GM19043 (cell line): Measurements from ENCODE around the gene WDTC1.

Source experiments
- ATAC-seq: cut with Tn5 transposase; IDR thresholded peaks from one replicate; pipeline ENCODE4 v1.9.1; 2021; ENCODE audit warnings: low read depth; ENCODE audit not compliant: unreplicated experiment

The WDTC1 gene

GRCh38 chr1:27300341-27301051 is 66.1 kb downstream of the WDTC1 start:
- ATAC-seq: no peak

DNA sequence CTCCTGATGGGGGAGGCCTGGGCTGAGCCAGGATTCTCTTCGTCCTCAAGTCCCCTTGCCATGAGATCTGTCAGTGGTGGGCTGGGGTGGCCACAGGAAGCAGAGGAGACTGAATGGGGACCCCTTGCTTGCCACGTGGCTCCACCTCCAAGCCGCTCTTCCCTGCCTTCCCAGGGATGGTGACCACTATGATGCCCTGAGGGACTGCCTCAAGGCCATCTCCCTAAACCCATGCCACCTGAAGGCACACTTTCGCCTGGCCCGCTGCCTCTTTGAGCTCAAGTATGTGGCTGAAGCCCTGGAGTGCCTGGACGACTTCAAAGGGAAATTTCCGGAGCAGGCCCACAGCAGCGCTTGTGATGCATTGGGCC is 66.6 kb downstream of the WDTC1 start:
- no peak for ATAC-seq

DNA sequence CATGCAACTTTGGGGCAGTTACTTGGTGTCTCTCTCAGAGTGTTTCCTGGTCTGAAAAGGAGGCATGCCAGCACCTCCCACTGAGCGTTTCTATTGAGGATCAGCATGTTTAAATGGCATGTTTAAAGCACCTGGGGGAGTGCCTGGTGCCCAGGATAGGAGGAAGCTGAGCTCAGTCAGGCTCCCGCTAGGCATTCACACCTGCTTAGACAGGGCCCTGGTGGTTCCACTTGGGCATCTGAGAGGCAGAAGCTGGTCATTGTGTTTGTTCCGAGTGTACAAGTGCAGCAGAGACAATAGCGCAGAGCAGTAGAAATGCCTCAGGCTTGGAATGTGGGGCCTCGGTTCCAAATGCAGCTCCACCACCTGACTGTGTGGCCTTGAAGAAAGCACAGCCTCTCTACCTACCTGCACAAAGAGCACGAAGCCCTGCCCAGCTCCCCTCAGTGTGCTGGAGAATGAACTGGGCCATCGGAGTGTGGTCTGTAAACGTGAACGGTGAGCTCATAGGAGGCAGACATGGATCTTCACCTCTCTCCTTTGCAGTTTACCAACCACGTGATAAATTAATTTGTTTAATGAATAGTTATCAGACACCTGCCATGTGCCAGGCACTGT is 67.3 kb downstream of the WDTC1 start:
- ATAC-seq: no peak

DNA sequence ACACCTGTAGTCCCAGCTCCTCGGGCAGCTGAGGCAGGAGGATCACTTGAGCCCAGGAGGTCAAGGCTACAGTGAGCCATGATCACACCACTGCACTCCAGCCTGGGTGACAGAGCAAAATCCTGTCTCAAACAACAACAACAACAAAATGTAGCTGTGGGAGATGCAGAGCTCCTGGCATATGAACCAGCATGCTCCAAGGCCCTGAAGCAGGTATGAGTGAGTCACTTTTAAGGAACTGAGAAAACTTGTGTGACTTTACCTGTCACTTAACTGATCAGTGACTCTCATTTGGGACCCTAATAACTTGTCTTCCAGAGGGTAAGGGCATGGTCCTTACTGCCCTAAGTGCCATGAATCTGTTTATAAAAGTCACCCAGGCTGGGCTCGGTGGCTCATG is 68.2 kb downstream of the WDTC1 start:
- ATAC-seq: no peak

- no peak for ATAC-seq
Measured at GRCh38 chr1:27303509-27303908, 69.1 kb downstream of the WDTC1 start.

DNA sequence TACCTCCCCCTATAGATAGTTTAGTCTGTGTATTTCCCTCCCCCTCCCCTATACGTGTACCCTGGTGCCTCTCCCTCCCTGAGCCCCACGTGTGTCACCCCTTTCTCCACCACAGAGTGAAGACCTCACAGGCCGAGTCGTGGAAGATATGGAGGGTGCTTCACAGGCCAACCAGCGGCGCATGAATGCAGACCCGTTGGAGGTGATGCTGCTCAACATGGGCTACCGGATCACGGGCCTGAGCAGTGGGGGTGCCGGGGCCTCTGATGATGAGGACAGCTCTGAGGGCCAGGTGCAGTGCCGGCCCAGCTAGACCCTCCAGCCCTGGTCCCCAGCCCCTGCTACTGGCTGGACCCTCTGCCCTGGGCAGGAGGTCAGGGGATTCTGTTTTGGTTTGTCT is 71.6 kb downstream of the WDTC1 start:
- no peak for ATAC-seq

DNA sequence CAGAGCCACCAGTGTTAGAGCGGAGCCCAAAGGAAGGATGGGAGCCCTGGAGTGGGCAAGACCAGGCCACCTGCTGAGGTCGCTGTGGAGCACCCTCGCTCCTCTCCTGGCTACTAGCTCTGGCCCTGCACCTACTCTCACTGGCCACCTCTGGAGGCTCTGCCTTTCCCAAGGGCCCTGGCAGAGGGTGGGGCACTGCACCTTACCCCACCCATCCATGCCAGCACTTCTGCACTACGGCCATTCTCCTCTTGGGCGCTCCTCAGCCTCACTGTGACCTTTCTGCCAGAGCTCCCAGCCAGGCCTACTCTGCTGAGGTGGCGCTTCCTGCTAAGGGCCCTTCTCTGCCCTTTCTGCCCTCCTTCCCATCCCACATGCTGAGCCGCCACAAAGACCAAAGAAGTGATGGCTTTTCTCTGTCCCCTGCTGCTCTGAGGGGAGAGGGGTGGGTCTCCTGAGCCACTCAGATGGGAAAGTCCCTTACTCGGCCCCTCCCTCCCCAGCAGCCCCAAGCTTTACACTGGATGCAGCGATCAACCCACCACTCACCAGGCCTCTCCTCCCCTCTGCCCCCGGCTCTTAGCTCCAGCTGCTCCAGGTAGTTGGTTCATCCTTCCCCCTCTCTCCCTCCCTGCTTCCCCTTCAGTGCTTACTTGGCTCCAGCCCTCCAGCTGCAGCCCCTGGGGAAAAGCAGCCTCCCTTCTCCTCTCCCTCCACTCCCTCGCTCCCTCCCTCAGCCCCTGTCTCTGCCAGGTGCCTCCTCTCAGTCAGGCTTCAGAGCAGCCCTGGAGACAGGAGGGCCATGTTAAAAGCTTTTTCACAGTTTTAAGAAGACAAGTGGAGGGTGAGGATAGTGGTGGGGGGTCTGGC is 72.7 kb downstream of the WDTC1 start:
- no peak for ATAC-seq

GRCh38 chr1:27307874-27308598 is 73.6 kb downstream of the WDTC1 start:
- ATAC-seq: no peak

DNA sequence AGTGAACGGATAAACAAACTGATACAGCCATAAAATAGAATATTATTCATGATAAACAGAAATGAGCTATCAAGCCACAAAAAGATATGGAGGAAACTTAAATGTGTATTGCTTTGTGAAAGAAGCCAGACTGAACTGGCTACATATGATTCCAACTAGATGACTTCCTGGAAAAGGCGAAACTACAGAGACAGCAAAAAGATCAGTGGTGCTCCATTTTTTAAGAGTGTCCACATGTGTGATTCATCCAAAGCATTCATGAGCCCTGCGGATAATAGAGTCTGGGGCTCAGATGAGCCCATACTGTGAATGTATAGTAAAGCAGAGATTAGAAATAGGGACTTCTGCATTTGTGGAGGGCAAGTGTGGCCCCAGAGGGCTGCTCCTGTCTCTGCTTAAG is 79.7 kb downstream of the WDTC1 start:
- no peak for ATAC-seq

DNA sequence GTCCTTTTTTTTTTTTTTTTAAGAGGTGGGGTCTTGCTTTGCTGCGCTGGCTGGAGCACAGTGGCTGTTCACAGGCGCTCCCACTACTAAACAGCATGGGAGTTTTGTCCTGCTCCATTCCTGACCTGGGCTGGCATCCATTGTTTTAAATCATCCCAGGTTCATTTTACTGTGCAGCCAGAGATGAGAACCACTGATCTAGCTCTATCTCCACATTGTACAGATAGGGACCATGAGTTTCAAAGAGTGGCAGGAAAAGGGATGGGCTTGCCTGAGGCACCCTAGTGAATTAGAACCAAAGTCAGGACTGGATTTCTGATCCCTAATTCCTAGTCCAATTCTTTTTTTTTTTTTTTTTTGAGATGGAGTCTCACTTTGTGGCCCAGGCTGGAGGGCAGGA is 80.3 kb downstream of the WDTC1 start:
- ATAC-seq: no peak

GRCh38 chr1:27316860-27317259 is 82.4 kb downstream of the WDTC1 start:
- no peak for ATAC-seq

- no peak for ATAC-seq
Measured at GRCh38 chr1:27318136-27318535, 83.7 kb downstream of the WDTC1 start.

DNA sequence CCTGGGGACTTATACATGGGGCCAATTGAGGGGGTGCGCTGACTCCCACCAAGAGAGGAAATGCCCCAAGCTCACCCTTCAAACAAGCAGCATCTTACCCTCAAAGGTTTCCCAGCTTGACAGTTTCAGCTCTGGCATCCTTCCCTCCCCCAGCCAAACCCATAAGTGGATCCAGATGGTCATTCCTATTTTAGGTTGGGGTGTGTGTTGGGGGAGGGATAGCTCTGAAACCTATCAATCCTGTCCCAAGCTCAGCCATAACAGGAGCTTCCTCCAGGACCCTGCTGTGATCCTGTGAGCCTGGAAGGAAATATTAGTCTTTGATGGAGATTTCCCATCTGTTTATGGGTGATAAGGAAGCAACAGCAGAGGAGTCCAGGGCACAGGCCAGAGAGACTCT is 84.2 kb downstream of the WDTC1 start:
- no peak for ATAC-seq

- peak; percentile 85 for ATAC-seq
Measured at GRCh38 chr1:27321813-27322568, 87.6 kb downstream of the WDTC1 start, which contains the start of gene TMEM222. Gene TMEM222, plus strand, starts transcription at chr1:27322163. Its CDS starts 35 bp downstream, at chr1:27322198.

- peak; percentile 3 for ATAC-seq
Measured at GRCh38 chr1:27322569-27323240, 88.3 kb downstream of the WDTC1 start.

DNA sequence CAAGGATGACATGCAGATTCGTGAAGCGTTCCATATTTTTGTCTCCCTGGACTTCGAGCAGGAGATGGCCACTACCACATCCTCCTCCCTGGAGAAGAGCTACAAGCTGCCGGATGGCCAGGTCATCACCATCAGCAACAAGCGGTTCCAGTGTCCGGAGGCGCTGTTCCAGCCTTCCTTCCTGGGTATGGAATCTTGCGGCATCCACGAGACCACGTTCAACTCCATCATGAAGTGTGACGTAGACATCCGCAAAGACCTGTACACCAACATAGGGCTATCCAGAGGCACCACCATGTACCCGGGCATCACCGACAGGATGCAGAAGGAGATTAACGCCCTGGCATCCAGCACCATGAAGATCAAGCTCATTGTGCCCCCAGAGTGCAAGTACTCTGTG is 90.9 kb downstream of the WDTC1 start:
- ATAC-seq: no peak

- ATAC-seq: no peak
Measured at GRCh38 chr1:27327964-27328363, 93.5 kb downstream of the WDTC1 start.

GRCh38 chr1:27330786-27331185 is 96.4 kb downstream of the WDTC1 start:
- no peak for ATAC-seq

DNA sequence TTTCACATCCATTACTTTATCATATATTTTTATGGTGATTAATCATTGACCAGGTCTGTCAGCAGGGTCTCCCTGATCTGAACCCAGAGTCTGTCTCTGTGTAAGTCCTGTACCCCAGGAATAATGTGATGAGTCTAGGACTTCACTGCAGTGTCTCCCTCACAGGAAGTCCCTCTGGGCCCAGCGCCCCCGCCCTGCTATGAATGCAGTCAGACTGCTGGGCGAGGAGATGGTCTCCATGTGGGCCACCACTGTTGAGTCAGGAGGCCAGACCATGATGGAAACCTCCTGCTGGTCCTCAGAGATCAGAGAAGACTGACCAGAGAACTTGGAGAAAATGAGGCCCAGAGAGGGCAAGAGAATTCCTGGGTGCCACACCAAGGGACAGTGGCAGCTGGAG is 97.0 kb downstream of the WDTC1 start:
- no peak for ATAC-seq

DNA sequence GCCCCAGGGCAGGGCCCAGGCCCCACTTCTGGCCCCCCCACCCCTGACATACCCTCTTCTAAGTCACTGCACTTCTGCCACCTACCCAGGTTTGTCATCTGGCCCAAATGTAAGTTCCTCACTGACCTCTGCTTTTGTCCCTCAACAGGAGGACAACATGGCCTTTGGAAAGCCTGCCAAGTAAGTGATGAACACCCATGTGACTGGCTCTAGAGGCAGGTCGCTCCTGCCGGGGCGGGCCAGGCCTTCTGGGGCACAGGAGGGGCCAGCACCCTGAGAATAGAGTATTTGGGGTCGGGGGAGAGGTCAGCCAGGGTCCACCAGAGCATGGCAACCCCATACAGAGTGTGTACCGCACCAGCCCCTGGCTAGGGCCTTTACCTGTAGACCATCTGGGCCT is 97.5 kb downstream of the WDTC1 start:
- ATAC-seq: no peak
